ENCODE measurements around the gene HOXD8. TPM values are rescaled to one million over a fixed set of nuclear protein-coding genes. Genes with fewer than 3 reads are reported as not detected.

HOXD8 gene
- total RNA-seq, 1 experiment from 2014 or later: 1.9 TPM

GRCh38 chr2:176150584-176151441, 21.3 kb downstream of the HOXD8 start:
- Histone ChIP-seq H3K9me2 (replicated peaks; ENCODE audit: low read length) (no peaks in the 10 kb centered on the region), H3K4me1 (ENCODE audit: insufficient read depth, low read length) (no peaks in the 10 kb centered on the region), H3K27me3 (ENCODE audit: low read length) (no peaks in the 10 kb centered on the region), H2AFZ (ENCODE audit: low read length) (no peak overlapping the region), H4K20me1 (ENCODE audit: low read length) (no peaks in the 10 kb centered on the region), H3K27ac (ENCODE audit: low read length) (no peak overlapping the region), H3K36me3 (ENCODE audit: low read depth, low read length) (no peaks in the 10 kb centered on the region), H3K4me3 (ENCODE audit: low read length) (no peak overlapping the region), H3K79me2 (ENCODE audit: low read length) (no peaks in the 10 kb centered on the region), H3F3A (ENCODE audit: low read length, unreplicated experiment) (no peaks in the 10 kb centered on the region), H3K4me2 (ENCODE audit: low read length) (no peak overlapping the region), H3K9me3 (ENCODE audit: low read length) (no peaks in the 10 kb centered on the region), H3K9ac (ENCODE audit: low read length) (no peak overlapping the region)
- ChIA-PET POLR2A (ENCODE audit: unreplicated experiment) (no interaction called here), CTCF (no interaction called here)
- intact Hi-C loops (cut with micrococcal nuclease): no loop called here
- TF ChIP-seq EZH2 (IDR thresholded peaks at IDR 0.05; ENCODE audit: low read length, unreplicated experiment) (no peak), CTCF (conservative IDR thresholded peaks at IDR 0.05; ENCODE audit: low read depth, low read length) (no peak), EZH2phosphoT487 (IDR thresholded peaks at IDR 0.05; ENCODE audit: borderline replicate concordance, low read length) (no peak)
- DNase-seq (no peak), ATAC-seq (no peak)
- BruUV-seq (replicated peaks): TSS peak; percentile 32

GRCh38 chr2:176151442-176152287, 22.2 kb downstream of the HOXD8 start, which contains the start of gene HOXD4:
HOXD4 (plus strand) TSS chr2:176151550; CDS start chr2:176151634, 84 bp downstream.
- H3F3A ChIP-seq (ENCODE audit: low read length, unreplicated experiment): no peaks in the 10 kb centered on the region
- intact Hi-C loops (cut with micrococcal nuclease): no loop called here
- no peak within 1 kb of the TSS for H2AFZ ChIP-seq (ENCODE audit: low read length)
- H3K27me3 ChIP-seq (ENCODE audit: low read length): no peaks in the 10 kb centered on the region
- H3K9me2 ChIP-seq (replicated peaks; ENCODE audit: low read length): no peaks in the 10 kb centered on the region
- H3K9me3 ChIP-seq (ENCODE audit: low read length): no peaks in the 10 kb centered on the region
- no peak for ATAC-seq
- CTCF ChIA-PET: no interaction called here
- DNase-seq: no peak
- H3K9ac ChIP-seq (ENCODE audit: low read length): no peak within 1 kb of the TSS
- no peak within 1 kb of the TSS for H3K4me3 ChIP-seq (ENCODE audit: low read length)
- H4K20me1 ChIP-seq (ENCODE audit: low read length): no peaks in the 10 kb centered on the region
- no peak for TF ChIP-seq CTCF (conservative IDR thresholded peaks at IDR 0.05; ENCODE audit: low read depth, low read length)
- TF ChIP-seq EZH2 (IDR thresholded peaks at IDR 0.05; ENCODE audit: low read length, unreplicated experiment): no peak
- no peak for TF ChIP-seq EZH2phosphoT487 (IDR thresholded peaks at IDR 0.05; ENCODE audit: borderline replicate concordance, low read length)
- no peaks in the 10 kb centered on the region for H3K36me3 ChIP-seq (ENCODE audit: low read depth, low read length)
- no peak within 1 kb of the TSS for H3K4me2 ChIP-seq (ENCODE audit: low read length)
- BruUV-seq (replicated peaks): no TSS peak
- no peaks in the 10 kb centered on the region for H3K4me1 ChIP-seq (ENCODE audit: insufficient read depth, low read length)
- POLR2A ChIA-PET (ENCODE audit: unreplicated experiment): no interaction called here
- no peaks in the 10 kb centered on the region for H3K79me2 ChIP-seq (ENCODE audit: low read length)
- no peak within 1 kb of the TSS for H3K27ac ChIP-seq (ENCODE audit: low read length)
